Measurements from ENCODE around the gene FAM153A.
"Not testable (repeated sequence)": the region's sequence is repeated elsewhere in the genome, so short reads cannot be mapped to it uniquely, and the experiment has no call there.

The FAM153A gene

GRCh38 chr5:177723831-177724485 is 58.7 kb downstream of the FAM153A start:
- not testable (repeated sequence) for DNase-seq

DNA sequence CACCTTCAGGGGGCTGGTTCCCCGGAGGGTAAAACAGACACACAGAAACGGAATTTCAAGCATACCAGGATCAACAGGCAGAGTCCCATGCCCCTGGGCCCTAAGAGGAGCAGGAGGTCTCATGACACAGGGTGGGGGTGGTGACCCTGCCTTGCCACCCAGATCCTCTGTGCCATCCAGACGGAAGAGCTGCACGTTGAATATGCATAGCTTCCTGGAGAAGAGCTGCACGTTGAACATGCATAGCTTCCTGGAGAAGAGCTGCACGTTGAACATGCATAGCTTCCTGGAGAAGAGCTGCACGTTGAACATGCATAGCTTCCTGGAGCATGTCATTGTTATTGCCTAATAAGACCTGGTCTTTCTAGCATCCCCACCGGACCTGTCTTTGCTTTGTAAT is 59.9 kb downstream of the FAM153A start:
- DNase-seq: not testable (repeated sequence)

- DNase-seq: not testable (repeated sequence)
Measured at GRCh38 chr5:177719989-177720388, 62.7 kb downstream of the FAM153A start.

DNA sequence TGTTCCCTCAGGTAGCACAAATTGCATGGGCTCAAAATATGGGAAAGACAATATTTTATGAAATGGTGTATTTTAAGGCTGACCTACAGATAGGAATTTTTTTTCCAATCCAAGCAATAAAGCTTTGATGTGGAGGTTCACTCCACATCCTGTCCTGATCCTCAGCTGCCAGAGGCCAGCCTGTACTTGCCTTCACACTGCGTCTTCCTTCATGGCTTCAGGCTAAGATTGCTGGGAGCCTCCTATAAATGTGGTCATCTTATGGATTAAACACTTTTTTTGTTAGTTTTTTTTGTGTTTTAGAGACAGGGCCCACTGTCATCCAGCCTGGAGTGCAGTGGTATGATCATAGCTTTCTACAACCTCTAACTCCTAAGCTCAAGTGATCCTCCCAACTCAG is 67.3 kb downstream of the FAM153A start:
- not testable (repeated sequence) for DNase-seq

DNA sequence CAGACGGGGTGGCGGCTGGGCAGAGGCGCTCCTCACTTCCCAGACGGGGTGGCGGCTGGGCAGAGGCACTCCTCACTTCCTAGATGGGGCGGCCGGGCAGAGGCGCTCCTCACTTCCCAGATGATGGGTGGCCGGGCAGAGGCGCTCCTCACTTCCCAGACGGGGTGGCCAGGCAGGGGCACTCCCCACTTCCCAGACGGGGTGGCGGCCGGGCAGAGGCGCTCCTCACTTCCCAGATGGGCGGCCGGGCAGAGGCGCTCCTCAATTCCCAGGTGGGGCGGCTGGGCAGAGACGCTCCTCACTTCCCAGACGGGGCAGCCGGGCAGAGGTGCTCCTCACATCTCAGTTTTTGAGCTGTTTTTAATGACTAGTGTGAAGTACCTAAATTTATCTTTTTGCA is 86.6 kb downstream of the FAM153A start:
- not testable (repeated sequence) for DNase-seq

- DNase-seq: not testable (repeated sequence)
Measured at GRCh38 chr5:177695356-177695930, 87.3 kb downstream of the FAM153A start.

DNA sequence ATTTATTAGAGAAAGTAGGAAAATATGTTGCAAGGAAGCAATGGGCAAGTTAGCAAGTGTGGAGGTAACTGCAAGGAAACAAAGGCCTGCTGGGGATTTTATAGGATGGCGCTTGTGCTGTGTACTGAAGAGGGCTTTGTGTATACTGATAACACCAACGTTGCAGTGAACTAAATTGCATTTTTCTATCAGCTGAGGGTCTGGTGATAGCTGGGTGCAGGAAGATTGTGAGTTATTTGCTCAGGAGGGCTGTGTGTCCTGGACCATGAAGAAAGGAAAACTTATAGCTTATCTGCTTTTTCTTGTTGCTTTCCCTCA is 88.2 kb downstream of the FAM153A start:
- DNase-seq: not testable (repeated sequence)

- peak; percentile 0 for DNase-seq
Measured at GRCh38 chr5:177693671-177694517, 88.8 kb downstream of the FAM153A start.

- not testable (repeated sequence) for DNase-seq
Measured at GRCh38 chr5:177692969-177693368, 89.7 kb downstream of the FAM153A start.

DNA sequence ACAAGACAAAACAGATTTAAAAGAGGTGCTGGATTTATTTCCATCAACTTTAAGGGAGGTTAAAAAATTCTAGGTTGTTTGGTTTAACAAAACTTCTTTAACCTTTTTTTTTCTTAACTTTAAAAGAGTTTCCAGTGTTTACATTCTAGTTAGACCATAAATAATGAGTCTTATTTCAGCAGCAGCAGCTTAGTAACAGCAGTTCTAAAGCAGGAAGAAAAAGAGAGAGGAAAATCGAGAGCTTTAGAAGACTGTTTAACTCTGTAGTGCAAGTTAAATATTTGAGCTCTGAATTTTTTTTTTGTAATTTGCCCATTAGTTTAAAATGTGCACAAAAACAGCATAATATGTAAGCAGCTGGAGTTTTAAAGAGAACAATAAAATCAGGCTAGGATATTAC is 90.2 kb downstream of the FAM153A start:
- DNase-seq: not testable (repeated sequence)

- DNase-seq: not testable (repeated sequence)
Measured at GRCh38 chr5:177689011-177689610, 93.6 kb downstream of the FAM153A start.

DNA sequence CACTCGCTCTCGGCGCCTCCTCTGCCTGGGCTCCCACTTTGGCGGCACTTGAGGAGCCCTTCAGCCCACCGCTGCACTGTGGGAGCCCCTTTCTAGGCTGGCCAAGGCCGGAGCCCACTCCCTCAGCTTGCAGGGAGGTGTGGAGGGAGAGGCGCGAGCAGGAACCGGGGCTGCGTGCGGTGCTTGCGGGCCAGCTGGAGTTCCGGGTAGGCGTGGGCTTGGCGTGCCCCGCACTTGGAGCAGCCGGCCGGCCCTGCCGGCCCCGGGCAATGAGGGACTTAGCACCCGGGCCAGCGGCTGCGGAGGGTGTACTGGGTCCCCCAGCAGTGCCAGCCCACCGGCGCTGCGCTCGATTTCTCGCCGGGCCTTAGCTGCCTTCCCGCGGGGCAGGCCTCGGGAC is 94.6 kb downstream of the FAM153A start:
- DNase-seq: not testable (repeated sequence)

DNA sequence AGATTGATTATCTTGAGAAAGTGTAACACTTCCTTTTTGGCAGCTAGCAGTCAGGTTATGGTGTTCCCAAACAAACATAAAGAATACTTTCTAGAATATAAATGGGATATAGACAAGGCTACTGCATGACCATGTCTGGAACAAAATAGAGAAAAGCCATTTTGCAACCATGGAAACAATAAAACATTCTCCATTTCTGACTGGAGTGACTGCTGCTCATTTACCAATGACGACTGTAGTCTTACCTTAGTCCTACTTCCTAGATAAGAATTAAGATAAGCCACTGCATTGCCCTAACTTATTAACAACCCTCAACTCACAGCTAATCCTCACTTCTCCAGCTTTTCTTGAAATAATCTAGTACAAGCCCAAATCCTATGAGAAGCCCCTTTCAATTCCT is 100.8 kb downstream of the FAM153A start:
- not testable (repeated sequence) for DNase-seq
